HCT116 (cell line): Measurements from ENCODE around the gene BRD7. TPM values are rescaled to one million over a fixed set of nuclear protein-coding genes. Genes with fewer than 3 reads are reported as not detected.

ENCODE experiments used
- ATAC-seq: fragments of 200-7000 bp; cut with Tn5 transposase; 2 replicates; pipeline ENCODE4 v1.9.1; 2020; ENCODE audit warnings: mild to moderate bottlenecking, moderate library complexity
- BruUV-seq: library from RNA; stranded (reverse); fragments of 400-500 nt; replicated peaks from 2 replicates; lab custom pipeline; 2021; lab: Mats Ljungman, UMichigan
- CTCF ChIA-PET: fragments of 300-600 bp; sonication (Branson Sonifier 250); formaldehyde crosslinking; loops from one replicate; lab custom pipeline; 2021; ENCODE audit warnings: antibody characterized with exemption; lab: Charles Lee
- POLR2A ChIA-PET: fragments of 300-600, 350-600 bp; sonication (Branson Sonifier 250); formaldehyde crosslinking; loops from one replicate; lab custom pipeline; 2021; ENCODE audit warnings: antibody characterized with exemption; lab: Charles Lee
- RAD21 ChIA-PET, 2 experiments: fragments of 300-600 bp; sonication (Branson Sonifier 250); formaldehyde crosslinking; loops; one replicate each; lab custom pipeline; 2023; ENCODE audit warnings: low total read pairs in 2 of 2; ENCODE audit not compliant: uncharacterized antibody in 2 of 2, unreplicated experiment in 2 of 2, low non-redundant PET in 1 of 2; lab: Charles Lee
- DNase-seq: peaks from one replicate; pipeline ENCODE4 v3.0.0-alpha.2; 2010; ENCODE audit warnings: low read depth, low spot score
- H2AFZ ChIP-seq: fragments of 200-600 bp; shearing (Covaris generic), sonication (generic); 2 replicates; pipeline ENCODE4 v1.6.1; 2017; ENCODE audit warnings: low read depth, mixed run types, mixed read lengths, antibody characterized with exemption, low read length; ENCODE audit not compliant: poor library complexity, severe bottlenecking
- H3K27ac ChIP-seq: 2 replicates; pipeline ENCODE4 v1.5.1; 2012; ENCODE audit warnings: low read depth, low read length
- H3K27me3 ChIP-seq: fragments of 200-600 bp; sonication (generic); 2 replicates; pipeline ENCODE4 v1.6.1; 2016; ENCODE audit warnings: mixed run types, low read length, mixed read lengths; ENCODE audit not compliant: insufficient read depth
- H3K36me3 ChIP-seq, 2 experiments: fragments of 200-500 bp in 1 of 2; fragments of 200-600 bp in 1 of 2; sonication (Bioruptor generic) in 1 of 2; sonication (generic) in 1 of 2; 2 replicates each; pipeline versions ENCODE4 v1.5.1 to v1.6.1; 2014 to 2016; ENCODE audit warnings: low read length in 2 of 2, inconsistent platforms in 1 of 2, mixed read lengths in 1 of 2, mixed run types in 1 of 2; ENCODE audit not compliant: insufficient read depth in 2 of 2, control insufficient read depth in 1 of 2
- H3K4me1 ChIP-seq, 2 experiments: fragments of 200-600 bp in 1 of 2; sonication (generic) in 1 of 2; 2 replicates each; pipeline versions ENCODE4 v1.5.1 to v1.6.1; 2012 to 2017; ENCODE audit warnings: low read length in 2 of 2, inconsistent platforms in 1 of 2, mild to moderate bottlenecking in 1 of 2, mixed read lengths in 1 of 2, mixed run types in 1 of 2, moderate library complexity in 1 of 2; ENCODE audit not compliant: insufficient read depth in 2 of 2, control insufficient read depth in 1 of 2
- H3K4me2 ChIP-seq: fragments of 200-600 bp; sonication (generic); 2 replicates; pipeline ENCODE4 v1.6.1; 2017; ENCODE audit warnings: mixed run types, low read length, mixed read lengths
- H3K4me3 ChIP-seq, 2 experiments: fragments of 200-600 bp in 1 of 2; sonication (generic) in 1 of 2; replicated peaks in 1 of 2; 2 replicates each; pipeline ENCODE4 v1.5.1; 2011 to 2016; ENCODE audit warnings: low read length in 2 of 2, control low read depth in 1 of 2, low read depth in 1 of 2, mild to moderate bottlenecking in 1 of 2, mixed read lengths in 1 of 2, mixed run types in 1 of 2
- H3K79me2 ChIP-seq: fragments of 200-600 bp; sonication (generic); 2 replicates; pipeline ENCODE4 v1.6.1; 2017; ENCODE audit warnings: mild to moderate bottlenecking, mixed run types, low read length, moderate library complexity, mixed read lengths; ENCODE audit not compliant: insufficient read depth
- H3K9ac ChIP-seq: fragments of 200-600 bp; sonication (generic); 2 replicates; pipeline ENCODE4 v1.6.1; 2016; ENCODE audit warnings: low read length, mixed read lengths
- H3K9me2 ChIP-seq: fragments of 200-600 bp; sonication (generic), shearing (Covaris generic); 2 replicates; pipeline ENCODE4 v1.6.1; 2017; ENCODE audit warnings: mixed run types, mild to moderate bottlenecking, moderate library complexity; ENCODE audit not compliant: insufficient read depth
- H3K9me3 ChIP-seq, 2 experiments: fragments of 200-500 bp in 1 of 2; fragments of 200-600 bp in 1 of 2; sonication (Bioruptor generic) in 1 of 2; sonication (generic) in 1 of 2; 2 replicates each; pipeline ENCODE4 v1.6.1; 2014 to 2017; ENCODE audit warnings: low read length in 2 of 2, mixed read lengths in 2 of 2, inconsistent platforms in 1 of 2, low read depth in 1 of 2, mild to moderate bottlenecking in 1 of 2, mixed run types in 1 of 2, moderate library complexity in 1 of 2; ENCODE audit not compliant: control insufficient read depth in 1 of 2, insufficient read depth in 1 of 2
- H4K20me1 ChIP-seq: fragments of 200-600 bp; sonication (generic), shearing (Covaris generic); 2 replicates; pipeline ENCODE4 v1.6.1; 2017; ENCODE audit warnings: mixed run types, mild to moderate bottlenecking, moderate library complexity; ENCODE audit not compliant: insufficient read depth
- ATF3 ChIP-seq: IDR thresholded peaks from 2 replicates; pipeline ENCODE4 v1.6.1; 2012
- CEBPB ChIP-seq: IDR thresholded peaks from 2 replicates; pipeline ENCODE4 v1.6.1; 2012; ENCODE audit warnings: low read depth
- EGR1 ChIP-seq: IDR thresholded peaks from 2 replicates; pipeline ENCODE4 v1.6.1; 2012; ENCODE audit warnings: low read depth
- ELF1 ChIP-seq: IDR thresholded peaks from 2 replicates; pipeline ENCODE4 v1.6.1; 2012; ENCODE audit warnings: low read depth, borderline replicate concordance
- JUND ChIP-seq: IDR thresholded peaks from 2 replicates; pipeline ENCODE4 v1.6.1; 2012
- MAX ChIP-seq: IDR thresholded peaks from 2 replicates; pipeline ENCODE4 v1.6.1; 2012
- RAD21 ChIP-seq: IDR thresholded peaks from 2 replicates; pipeline ENCODE4 v1.6.1; 2012; ENCODE audit warnings: low read depth, mild to moderate bottlenecking
- REST ChIP-seq: IDR thresholded peaks from 2 replicates; pipeline ENCODE4 v1.6.1; 2012; ENCODE audit warnings: low read depth
- SIN3A ChIP-seq: IDR thresholded peaks from 2 replicates; pipeline ENCODE4 v1.6.1; 2012; ENCODE audit warnings: low read depth
- SRF ChIP-seq: IDR thresholded peaks from 2 replicates; pipeline ENCODE4 v1.6.1; 2012; ENCODE audit warnings: low read depth
- TCF7L2 ChIP-seq: IDR thresholded peaks from 2 replicates; pipeline ENCODE4 v1.7.0; 2011; ENCODE audit warnings: borderline replicate concordance, inconsistent platforms; ENCODE audit not compliant: insufficient read depth, insufficient read length; ENCODE audit errors: extremely low read depth
- YY1 ChIP-seq: IDR thresholded peaks from 2 replicates; pipeline ENCODE4 v1.6.1; 2011; ENCODE audit warnings: low read length, low read depth, moderate library complexity, mild to moderate bottlenecking; ENCODE audit not compliant: insufficient replicate concordance; ENCODE audit errors: extremely low read depth
- ZBTB33 ChIP-seq: IDR thresholded peaks from 2 replicates; pipeline ENCODE4 v1.6.1; 2011; ENCODE audit warnings: mild to moderate bottlenecking, low read length, moderate library complexity; ENCODE audit not compliant: insufficient replicate concordance; ENCODE audit errors: extremely low read depth
- ZFX ChIP-seq: fragments of 450-650 bp; IDR thresholded peaks from 2 replicates; pipeline ENCODE4 v1.6.1; 2017
- ZNF274 ChIP-seq: fragments of 200-500 bp; sonication (Bioruptor generic); IDR thresholded peaks from 2 replicates; pipeline ENCODE4 v1.6.1; 2014; ENCODE audit warnings: mild to moderate bottlenecking, low read depth, low read length, inconsistent platforms
- intact Hi-C: fragments of 100-400 bp; cut with micrococcal nuclease; formaldehyde crosslinking; loops from 2 replicates; pipeline ENCODE4 v1.10.0; 2022
- total RNA-seq: library from RNA; stranded (reverse); gene quantifications from one replicate; pipeline ENCODE4 v1.2.1, GENCODE V29; 2021; ENCODE audit not compliant: unreplicated experiment

Gene BRD7
- total RNA-seq, 1 experiment from 2014 or later: 85.4 TPM

- intact Hi-C loops: no loop called here
- RAD21 ChIA-PET: no interaction called here
- no peak overlapping the region for H2AFZ ChIP-seq
- H3K36me3 ChIP-seq: no peaks in the 10 kb centered on the region
- no peak overlapping the region for H3K4me2 ChIP-seq
- no peaks in the 10 kb centered on the region for H3K27me3 ChIP-seq
- CTCF ChIA-PET: no interaction called here
- H3K4me3 ChIP-seq: no peak overlapping the region
- no peaks in the 10 kb centered on the region for H3K4me1 ChIP-seq
- H3K9ac ChIP-seq: no peak overlapping the region
- ATAC-seq (no peak), DNase-seq (no peak)
- H3K9me2 ChIP-seq: no peaks in the 10 kb centered on the region
- H4K20me1 ChIP-seq: no peaks in the 10 kb centered on the region
- H3K79me2 ChIP-seq: no peaks in the 10 kb centered on the region
- H3K27ac ChIP-seq: no peak overlapping the region
- no TSS peak for BruUV-seq
- TF ChIP-seq ATF3: no peak
- peaks cover 3 to 4% of the 10 kb centered on the region in 2 experiments; a peak in 2 of 4 replicates for H3K9me3 ChIP-seq
- POLR2A ChIA-PET: no interaction called here
Measured at GRCh38 chr16:50411034-50411433, 42.2 kb upstream of the BRD7 start.

GRCh38 chr16:50408001-50408561 is 39.3 kb upstream of the BRD7 start:
- ChIA-PET CTCF (no interaction called here), RAD21 (no interaction called here), POLR2A (no interaction called here)
- H3K9ac ChIP-seq: no peak overlapping the region
- no peaks in the 10 kb centered on the region for H3K36me3 ChIP-seq
- DNase-seq (no peak), ATAC-seq (no peak)
- intact Hi-C loops: no loop called here
- H4K20me1 ChIP-seq: no peaks in the 10 kb centered on the region
- no peaks in the 10 kb centered on the region for H3K9me3 ChIP-seq
- no peaks in the 10 kb centered on the region for H3K27me3 ChIP-seq
- BruUV-seq: no TSS peak
- H3K4me1 ChIP-seq: no peaks in the 10 kb centered on the region
- H3K4me2 ChIP-seq: no peak overlapping the region
- H2AFZ ChIP-seq: no peak overlapping the region
- H3K4me3 ChIP-seq: no peak overlapping the region
- H3K79me2 ChIP-seq: no peaks in the 10 kb centered on the region
- no peak for TF ChIP-seq EGR1
- TF ChIP-seq RAD21: no peak
- TF ChIP-seq TCF7L2: no peak
- no peak for TF ChIP-seq REST
- TF ChIP-seq SIN3A: no peak
- no peak for TF ChIP-seq JUND
- no peak for TF ChIP-seq MAX
- no peak for TF ChIP-seq ZFX
- TF ChIP-seq SRF: no peak
- no peak for TF ChIP-seq ZNF274
- no peak for TF ChIP-seq ATF3
- no peak for TF ChIP-seq ZBTB33
- no peak for TF ChIP-seq YY1
- no peak for TF ChIP-seq CEBPB
- TF ChIP-seq ELF1: no peak
- TF ChIP-seq, all 23 proteins: peak for 0
- Histone ChIP-seq H3K27ac (no peak overlapping the region), H3K9me2 (no peaks in the 10 kb centered on the region)
